HG03045 (cell line): ENCODE data around the gene FBXL19.

ENCODE experiments used
- ATAC-seq: cut with Tn5 transposase; IDR thresholded peaks from one replicate; pipeline ENCODE4 v1.9.1; 2021; ENCODE audit warnings: mild to moderate bottlenecking, moderate library complexity; ENCODE audit not compliant: unreplicated experiment

Gene FBXL19

DNA sequence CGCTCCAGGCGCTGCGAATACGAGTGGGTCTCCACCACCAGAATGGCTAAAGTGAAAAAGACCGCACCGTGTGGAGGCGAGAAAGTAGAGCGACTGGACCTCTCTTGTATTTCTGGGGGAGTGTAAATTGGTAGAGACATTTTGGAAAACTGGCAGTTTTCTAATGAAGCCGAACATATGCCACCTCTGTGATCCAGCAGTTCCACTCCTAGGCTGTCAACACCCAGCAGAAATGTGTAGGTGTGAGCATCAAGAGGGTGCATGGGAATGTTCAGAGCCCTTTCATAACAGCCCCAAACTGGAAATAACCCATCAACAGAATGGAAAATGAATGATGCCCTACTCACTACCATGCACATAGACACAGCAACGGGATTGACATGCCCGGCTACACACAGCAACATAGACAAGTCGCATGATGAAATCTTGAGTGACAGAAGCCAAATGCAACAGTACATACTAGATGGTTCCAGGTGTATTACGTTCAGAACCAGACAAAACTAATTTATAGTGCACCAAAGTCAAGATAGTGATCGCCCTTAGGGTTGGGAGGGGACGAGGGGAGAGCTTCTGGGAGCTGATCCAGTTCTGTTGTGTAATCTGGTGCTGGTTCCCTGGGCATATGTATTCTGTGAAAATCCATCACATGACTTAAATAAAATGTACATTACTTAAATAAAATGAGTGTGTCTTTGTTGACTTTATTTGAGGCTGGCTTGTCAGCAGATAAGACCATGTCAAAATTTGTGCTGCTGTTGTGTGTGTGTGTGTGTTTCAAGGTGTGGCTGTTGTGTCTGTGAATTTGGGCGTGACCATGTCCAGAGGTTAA is 28.6 kb upstream of the FBXL19 start:
- ATAC-seq: no peak

GRCh38 chr16:30895627-30896260 is 27.6 kb upstream of the FBXL19 start:
- ATAC-seq: no peak

- no peak for ATAC-seq
Observed at GRCh38 chr16:30896261-30896888, 27.0 kb upstream of the FBXL19 start, which contains the start of gene CTF1. CTF1 (plus strand) TSS chr16:30896614; CDS start chr16:30896644, 30 bp downstream.

DNA sequence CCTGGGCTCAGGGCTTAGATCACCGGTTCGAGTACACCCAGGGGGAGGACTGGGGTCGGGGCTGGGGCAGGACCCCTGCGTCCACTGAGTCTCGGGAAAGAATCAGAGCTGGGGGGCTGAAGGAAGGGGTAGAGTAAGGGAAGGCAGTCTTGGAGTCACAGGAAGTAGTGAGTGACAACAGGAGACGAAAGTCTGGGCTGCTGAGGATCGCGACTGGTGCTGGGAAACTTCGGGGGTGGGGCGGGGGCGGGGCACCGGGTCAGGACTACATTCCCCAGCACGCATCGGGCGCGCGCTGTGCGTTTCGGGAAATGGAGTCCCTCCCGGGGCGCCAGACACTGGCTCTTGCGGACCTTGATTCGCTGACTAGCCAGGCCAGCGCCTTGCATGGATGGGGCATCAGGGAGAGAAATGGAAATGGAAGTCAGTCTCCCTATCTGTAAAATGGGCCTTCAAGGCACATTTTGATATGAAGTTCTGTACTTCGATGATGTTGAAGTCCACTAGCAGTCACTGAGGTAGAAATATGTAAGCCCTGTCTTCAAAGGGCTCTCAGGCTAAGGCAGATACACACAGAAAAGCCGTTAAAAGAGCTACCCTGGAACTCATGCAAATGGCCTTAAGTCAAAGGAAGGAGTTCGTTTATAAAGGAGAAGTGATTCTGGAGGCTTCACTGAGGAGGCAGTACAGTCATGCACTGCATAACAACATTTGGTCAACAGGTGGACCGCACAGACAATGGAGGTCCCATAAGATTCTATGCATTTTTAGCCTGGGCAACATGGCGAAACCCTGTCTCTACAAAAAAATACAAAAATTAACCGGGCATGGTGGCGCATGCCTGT is 26.3 kb upstream of the FBXL19 start:
- peak; percentile 27 for ATAC-seq

GRCh38 chr16:30899794-30900193 is 23.6 kb upstream of the FBXL19 start:
- ATAC-seq: no peak

DNA sequence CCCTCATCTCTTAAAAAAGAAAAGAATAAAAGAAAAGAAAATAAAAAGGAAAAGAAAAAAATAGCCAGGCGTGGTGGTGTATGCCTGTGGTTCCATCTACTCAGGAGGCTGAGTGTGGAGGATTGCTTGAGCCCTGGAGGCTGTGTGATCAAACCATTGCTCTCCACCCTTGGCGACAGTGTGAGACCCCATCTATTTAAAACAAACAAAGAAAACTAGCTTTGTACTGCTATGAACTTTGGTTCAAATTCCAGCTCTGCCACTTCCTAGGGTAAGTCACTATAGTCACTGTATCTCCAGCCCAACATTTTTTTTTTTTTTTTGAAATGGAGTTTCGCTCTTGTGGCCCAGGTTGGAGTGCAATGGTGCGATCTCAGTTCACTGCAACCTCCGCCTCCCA is 22.8 kb upstream of the FBXL19 start:
- ATAC-seq: no peak

GRCh38 chr16:30901201-30902028 is 22.0 kb upstream of the FBXL19 start:
- no peak for ATAC-seq

GRCh38 chr16:30902029-30902972 is 21.1 kb upstream of the FBXL19 start:
- peak; percentile 52 for ATAC-seq

DNA sequence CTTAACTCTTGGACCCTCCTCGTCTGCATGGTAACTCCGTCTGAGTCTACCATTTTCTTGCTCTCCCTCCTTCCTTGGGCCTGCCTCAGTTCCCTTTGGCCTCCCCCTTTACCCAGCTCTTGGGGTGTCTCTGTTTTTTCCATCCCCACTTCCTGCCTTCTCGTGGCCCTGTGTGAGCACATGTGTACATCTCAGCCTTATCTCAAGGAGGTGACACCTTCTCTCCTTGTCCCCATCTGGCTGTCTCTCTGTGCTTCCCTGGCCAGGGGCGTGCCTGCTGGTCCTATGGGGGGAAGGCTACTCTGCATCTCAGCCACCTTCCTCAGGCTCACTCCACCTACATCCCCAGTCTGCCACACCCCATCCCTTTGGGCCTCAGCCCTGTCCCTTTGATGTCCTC is 20.4 kb upstream of the FBXL19 start:
- no peak for ATAC-seq

DNA sequence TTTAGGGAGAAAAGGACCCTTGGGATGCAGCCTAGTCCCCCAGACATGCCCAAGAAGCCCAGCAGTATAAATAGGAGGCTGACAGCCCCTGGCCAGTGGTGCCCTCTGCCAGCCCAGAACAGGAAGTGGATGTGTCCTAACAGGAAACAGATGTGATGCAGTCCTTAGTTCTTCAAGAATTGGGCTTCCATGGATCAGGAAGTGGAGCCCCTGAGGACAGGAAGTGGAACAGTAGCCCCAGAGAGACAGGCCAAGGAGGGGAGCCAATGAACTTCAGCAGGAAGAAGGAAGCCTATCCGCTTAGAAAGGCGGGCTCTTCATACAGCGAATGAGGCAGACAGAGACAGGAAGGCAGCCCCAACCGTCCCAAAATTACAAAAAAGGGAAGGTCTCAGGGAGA is 19.8 kb upstream of the FBXL19 start:
- no peak for ATAC-seq

- ATAC-seq: no peak
Observed at GRCh38 chr16:30904114-30904780, 19.1 kb upstream of the FBXL19 start.

GRCh38 chr16:30907064-30907463 is 16.3 kb upstream of the FBXL19 start:
- ATAC-seq: no peak

GRCh38 chr16:30910427-30911029 is 12.8 kb upstream of the FBXL19 start:
- no peak for ATAC-seq

- ATAC-seq: no peak
Observed at GRCh38 chr16:30912794-30913412, 10.5 kb upstream of the FBXL19 start.

DNA sequence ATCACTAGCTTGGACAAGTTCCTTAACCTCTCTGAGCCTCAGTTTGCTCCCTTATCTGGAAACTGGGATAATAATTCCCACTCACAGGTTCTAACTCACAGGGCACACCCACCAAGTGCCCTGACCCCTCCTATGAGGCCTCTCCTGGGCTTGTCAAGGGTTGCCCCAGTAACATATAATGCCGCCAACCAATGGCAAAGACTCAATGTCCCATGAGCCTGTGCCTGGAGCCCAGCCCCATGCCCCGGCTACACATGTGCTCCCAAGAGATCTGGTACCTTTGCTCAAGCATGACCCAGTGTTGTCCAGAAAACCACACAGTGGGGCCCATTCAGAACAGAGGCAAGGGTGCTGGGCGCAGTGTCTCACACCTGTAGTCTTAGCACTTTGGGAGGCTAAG is 8.5 kb upstream of the FBXL19 start:
- ATAC-seq: no peak

DNA sequence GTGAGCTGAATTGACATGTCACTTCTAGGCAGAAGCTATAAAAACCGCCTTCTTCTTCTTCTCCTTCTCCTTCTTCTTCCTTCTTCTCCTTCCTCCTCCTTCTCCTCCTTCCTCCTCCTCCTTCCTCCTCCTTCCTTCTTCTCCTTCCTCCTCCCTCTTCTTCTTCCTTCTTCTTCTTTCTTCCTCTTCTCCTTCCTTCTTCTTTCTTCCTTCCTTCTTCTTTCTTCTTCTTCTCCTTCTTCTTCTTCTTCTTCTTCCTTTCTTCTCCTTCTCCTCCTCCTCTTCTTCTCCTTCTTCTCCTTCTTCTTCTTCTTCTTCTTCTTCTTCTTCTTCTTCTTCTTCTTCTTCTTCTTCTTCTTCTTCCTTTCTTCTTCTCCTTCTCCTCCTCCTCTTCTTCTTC is 4.8 kb upstream of the FBXL19 start:
- ATAC-seq: no peak

DNA sequence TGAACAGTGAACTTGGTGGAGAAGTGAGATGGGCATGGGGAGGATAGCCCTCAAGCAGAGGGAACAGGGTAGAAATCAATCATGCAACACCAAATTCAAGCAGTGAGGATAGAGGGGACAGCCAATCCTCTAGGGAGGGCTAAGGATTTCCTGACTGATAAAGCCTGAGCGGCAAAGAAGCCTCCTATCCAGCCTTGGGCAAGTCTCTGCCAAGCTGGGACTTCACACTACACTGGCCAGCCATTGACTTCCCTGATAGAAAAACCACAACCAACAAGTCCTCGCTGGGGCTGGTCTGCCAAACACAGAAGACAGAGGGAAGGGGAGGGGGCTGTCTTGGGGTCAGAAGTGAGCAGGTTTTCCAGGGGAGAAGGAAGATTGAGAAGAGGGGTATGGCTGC is 2.5 kb upstream of the FBXL19 start:
- no peak for ATAC-seq

- ATAC-seq: no peak
Observed at GRCh38 chr16:30921459-30921747, 2.0 kb upstream of the FBXL19 start.
